GM21529 (cell line): Measurements from ENCODE around the gene DUOXA2.

Source experiments
- ATAC-seq: cut with Tn5 transposase; IDR thresholded peaks from one replicate; pipeline ENCODE4 v1.9.1; 2021; ENCODE audit not compliant: unreplicated experiment

DUOXA2 gene

DNA sequence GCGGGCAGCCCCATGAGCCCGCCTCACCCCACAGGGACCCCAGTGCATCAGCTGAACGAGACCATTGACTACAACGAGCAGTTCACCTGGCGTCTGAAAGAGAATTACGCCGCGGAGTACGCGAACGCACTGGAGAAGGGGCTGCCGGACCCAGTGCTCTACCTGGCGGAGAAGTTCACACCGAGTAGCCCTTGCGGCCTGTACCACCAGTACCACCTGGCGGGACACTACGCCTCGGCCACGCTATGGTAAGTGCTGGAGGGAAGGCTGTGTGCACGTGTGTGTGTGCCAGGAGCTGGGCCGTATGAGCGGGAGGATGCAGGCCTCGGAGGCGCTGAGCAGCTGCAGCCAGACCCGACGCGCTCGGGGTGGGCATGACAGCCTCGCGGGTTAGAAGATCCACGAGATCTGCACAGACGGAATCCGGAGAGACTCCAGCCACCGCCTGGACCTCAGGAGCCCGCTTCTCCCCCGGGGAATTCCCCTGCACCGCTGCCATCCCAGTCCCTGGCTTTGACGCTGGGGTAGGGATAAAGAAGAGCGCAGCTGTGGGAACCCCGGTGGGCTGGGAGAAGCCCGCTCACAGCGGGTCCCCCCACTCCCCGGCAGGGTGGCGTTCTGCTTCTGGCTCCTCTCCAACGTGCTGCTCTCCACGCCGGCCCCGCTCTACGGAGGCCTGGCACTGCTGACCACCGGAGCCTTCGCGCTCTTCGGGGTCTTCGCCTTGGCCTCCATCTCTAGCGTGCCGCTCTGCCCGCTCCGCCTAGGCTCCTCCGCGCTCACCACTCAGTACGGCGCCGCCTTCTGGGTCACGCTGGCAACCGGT lies 2.6 kb downstream of the DUOXA2 start:
- no peak for ATAC-seq

DNA sequence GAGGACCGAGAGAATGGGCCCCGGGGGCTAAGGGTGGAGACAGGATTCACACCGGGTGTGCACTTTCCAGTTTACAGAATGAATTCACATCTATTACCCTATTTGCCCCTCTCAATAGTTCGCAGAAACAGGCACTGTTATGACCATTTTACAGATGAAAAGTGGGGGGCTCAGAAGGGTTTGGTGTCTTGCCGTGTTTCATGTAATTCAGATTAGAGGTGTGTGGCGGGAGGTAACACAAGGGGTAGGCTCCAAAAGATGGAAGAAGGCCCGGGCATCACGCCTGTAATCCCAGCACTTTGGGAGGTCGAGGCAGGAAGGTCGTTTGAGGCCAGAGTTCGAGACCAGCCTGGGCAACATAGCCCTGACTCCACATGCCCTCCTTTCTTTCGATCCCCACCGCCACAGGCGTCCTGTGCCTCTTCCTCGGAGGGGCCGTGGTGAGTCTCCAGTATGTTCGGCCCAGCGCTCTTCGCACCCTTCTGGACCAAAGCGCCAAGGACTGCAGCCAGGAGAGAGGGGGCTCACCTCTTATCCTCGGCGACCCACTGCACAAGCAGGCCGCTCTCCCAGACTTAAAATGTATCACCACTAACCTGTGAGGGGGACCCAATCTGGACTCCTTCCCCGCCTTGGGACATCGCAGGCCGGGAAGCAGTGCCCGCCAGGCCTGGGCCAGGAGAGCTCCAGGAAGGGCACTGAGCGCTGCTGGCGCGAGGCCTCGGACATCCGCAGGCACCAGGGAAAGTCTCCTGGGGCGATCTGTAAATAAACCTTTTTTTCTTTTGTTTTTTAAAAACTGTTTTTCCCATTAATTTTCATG lies 3.4 kb downstream of the DUOXA2 start:
- ATAC-seq = no peak

DNA sequence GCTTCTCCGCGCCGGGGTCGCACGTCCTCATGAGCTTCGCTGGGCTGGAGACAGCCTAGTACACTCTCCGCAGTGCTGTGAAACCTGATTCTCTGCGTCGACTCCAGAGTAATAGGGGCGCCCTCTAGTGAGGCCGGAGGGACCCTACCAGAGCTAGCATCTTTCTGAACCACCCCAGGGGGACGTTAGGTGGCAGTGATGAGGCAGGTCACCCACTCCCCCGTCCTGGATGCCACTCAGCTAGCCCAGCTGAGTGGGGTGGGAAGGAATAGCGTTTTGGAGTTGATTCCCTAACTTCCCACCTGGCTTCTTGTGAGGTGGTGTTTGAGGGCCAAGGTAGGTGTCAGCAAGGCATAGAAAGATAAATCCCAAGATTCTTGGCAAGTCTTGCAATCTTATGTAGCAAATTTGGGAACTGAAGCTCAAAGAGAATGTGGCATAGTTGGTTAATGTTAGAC lies 4.0 kb downstream of the DUOXA2 start:
- peak; percentile 96 for ATAC-seq

DNA sequence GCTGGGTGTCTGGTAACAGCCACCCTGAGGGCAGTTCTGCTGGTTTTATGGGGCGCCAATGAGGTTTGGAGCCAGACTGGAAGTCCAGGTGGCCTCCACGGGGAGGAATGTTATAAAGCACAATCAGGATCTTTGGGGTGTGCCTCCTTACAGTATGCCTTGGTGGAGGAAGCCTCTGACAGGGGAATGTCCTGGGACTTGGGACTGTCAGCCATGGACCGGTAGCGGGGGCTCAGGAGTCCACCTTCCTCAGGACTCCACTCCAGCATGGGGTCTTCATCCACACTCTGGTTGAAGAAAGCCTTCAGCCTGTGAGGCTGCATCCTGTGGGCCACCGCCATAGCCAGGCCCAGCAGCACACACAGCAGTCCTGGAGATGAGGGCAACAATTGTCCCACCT lies 4.9 kb downstream of the DUOXA2 start:
- ATAC-seq = no peak

DNA sequence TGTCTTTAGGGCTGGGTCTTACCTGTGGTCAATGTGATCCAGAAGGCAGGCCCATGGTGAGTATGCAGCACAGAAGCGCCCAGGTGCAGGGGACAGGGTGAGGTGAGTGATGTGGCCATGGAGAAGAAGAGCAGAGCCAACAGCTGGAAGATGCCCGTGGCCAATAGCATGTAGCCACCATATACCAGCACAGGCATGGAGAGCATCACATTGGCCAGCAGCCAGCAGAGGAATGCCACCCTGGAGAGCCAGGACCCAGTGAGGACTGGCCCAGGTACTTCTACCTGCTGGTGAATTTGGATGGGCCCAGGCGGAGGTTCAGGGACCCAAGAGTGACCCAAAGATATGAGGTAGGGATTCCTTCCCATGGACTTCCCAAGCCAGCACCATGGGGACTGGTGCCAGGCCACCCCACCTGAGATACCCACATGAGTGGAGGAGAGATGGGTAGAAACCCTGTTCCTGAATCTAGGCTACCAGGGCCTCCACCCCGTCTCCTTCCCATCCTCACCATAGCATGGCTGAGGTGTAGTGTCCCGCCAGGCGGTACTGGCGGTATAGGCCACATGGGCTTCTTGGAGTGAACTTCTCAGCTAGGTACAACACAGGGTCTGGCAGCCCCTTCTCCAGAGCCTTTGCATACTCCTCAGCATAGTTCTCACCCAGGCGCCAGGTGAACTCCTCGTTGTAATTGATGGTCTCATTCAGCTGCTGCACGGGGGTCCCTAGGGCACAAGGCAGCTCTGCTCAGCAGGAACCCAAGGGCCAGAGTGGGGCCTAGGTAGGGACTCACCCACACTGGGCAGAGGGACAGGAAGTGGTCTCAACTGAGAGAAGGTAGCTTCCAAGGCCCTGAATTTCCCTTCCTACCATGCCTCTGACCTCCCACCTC lies 6.2 kb downstream of the DUOXA2 start:
- no peak for ATAC-seq

DNA sequence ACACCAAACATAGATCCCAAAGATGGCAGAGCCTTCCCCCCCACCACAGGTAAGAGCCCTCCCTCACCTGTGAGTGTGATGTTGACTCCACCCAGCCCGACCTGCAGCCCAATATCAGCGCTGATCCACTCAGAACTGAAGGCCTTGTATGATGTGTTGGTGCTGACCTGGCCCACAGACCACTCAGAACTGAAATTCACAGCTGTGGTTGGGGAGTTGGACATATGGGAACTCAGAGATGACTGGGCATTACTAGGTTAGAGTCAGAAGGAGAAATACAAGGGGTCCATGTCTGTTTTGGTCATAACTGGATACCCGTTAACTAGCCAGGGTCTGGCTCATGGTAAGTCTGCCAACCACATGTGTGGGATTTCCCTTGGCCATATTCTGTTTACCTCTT lies 6.9 kb downstream of the DUOXA2 start:
- no peak for ATAC-seq

DNA sequence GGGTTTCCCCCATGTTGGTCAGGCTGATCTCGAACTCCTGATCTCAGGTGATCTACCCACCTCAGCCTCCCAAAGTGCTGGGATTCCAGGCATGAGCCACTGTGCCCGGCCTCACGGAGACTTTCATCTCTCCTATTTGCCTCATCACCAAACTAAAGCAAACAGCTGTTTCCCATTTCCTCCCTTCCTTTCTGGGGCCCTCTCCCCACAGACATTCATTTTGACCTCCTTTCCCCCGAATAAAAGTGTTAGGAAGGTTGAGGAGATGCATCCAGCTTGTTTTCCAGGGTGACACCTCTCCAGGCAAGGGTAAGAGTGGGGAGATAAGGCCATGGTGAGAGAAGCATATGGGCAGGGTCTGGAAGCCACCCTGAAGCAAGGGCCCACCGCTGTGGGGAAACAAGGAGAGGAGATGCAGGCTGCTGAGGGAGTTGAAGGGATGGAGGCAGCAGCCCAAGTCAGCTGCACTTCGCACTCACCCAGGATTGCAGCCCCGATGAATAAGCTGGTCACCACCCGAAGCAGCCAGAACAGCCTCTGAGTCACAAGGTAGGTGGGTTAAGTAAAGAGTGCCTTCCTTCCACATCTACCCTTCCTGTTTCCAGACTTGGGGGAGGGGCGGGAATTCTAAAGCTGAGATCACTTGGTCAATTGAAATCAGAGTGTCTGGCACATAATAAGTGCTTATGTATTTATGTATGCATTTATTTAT lies 7.7 kb downstream of the DUOXA2 start:
- ATAC-seq = no peak

DNA sequence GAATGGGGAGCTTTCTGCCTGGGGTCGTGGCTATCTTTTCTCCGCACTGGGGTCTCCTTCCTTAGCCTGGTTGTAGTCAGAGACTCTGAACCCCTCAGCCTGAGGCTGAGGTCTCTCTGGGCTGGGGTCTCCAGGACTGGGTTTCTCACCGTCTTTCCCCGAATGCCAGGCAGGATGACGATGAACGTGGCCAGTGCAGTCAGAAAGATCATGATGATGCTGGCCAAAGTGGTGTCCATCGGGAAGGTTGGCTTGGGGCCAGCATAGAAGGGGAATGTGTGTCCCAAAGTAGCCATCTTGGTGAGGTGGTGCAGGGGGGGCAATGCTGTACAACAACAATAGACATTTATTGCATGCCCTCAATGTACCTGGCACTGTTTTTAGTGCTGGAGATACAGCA lies 8.6 kb downstream of the DUOXA2 start:
- no peak for ATAC-seq

DNA sequence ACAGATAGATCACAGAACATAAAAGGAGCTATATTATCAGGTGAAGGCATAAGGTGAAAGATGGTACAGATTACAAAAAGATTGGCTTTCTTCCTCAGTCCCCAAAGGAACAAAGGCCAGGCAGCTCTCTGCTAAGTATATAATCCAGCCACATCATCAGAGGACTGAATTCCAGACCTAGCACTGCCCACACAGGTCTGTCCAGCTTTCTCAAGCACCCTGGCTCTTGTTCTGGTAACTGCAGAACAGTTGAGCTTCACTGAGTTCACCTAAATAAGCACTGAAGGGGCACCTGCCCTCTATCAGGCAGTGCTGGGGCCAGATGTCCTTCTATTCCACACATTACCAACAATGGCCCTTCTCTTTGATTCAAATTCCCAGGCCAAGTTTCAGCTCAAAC lies 9.3 kb downstream of the DUOXA2 start:
- ATAC-seq = no peak

DNA sequence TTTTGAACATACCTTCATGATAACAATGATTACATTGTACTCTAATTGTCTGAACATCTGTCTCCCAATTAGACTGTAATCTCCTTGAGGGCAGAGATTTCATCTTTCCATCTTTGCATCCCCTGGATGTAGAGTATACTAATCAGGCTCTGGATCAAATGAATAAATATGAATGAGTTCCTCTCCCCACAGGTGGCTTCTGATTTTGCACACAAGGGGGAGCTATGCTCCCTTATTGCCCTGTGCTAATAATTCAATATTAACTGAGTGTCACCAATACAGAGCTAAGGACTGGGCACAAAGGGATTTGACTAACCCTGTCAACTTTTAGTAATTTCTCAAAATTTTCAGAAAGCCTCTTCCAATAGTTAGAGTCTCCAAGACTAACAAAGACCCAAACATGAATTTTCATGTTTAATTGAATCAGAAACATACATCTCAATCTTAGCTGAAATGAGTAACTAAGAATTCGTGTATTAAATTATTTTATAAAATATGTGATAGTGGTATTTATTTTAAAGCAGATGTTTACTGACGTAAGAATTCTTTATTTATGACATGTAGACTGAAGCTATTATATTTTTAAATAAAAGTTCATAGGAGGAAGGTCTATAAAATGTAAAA lies 12.5 kb downstream of the DUOXA2 start:
- no peak for ATAC-seq

DNA sequence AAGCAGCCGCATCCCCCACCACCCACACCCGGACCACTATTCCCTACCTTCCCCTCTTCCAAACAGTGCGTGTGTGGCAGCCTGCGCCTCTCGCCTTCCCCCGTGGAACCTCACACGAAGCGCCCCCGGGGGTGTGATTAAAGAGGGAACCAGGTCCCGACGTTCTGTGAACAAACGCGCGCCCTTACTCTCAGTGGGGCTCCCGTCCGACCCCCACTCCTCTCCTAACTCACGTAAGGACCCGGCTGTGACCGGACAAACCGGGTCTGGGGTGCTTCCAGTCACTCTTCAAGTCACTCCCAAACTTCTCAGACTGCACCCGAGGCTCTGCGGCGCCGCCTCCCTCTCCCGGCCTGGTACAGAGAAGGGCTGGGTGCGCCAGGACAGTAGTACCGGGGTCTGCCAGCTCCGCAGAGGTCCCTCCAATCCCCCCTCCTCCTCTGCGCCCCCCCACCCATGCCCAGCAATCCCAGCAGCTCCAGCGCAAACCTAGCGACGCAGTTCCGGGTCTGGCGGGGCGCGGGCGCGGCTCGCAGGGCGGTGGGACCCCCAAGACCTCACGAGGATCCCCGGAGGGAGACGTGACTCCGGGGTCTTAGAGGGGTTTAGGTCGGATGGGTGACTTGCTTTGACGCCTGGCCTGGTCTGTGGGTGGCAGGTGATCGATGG lies 15.0 kb downstream of the DUOXA2 start:
- no peak for ATAC-seq

DNA sequence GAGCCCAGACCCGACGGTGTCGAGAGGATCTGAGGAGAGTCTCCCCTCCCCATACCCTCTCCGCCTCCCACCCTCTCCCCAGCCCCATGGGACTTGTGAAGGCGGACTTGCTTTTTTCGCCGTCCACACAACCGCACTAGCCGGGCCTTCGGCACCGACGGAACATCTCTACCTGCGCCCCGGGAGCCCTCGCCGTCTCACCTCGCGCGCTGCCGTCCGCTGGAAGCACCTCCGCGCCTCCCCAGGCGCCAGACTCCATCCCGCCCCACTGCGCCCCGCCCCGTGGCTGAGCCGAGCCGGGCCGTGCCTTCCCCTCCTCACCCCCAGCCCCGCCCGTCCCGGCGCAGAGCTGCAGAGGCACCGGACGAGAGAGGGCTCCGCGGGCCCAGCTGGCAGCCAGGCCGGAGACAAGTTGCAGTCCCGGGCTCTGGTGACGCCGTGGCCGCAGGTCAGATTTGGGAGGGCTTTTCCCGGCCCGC lies 15.6 kb downstream of the DUOXA2 start, which contains the start of the genes DUOX1 and DUOXA1:
Gene DUOX1 (plus strand): TSS at position 344 of the 479 bp plus-strand sequence. CDS start 1,973 bp downstream, outside the sequence.
Gene DUOXA1 (minus strand): TSS at position 229 of the 479 bp plus-strand sequence. CDS start 6,865 bp downstream, outside the sequence.
- no peak for ATAC-seq

DNA sequence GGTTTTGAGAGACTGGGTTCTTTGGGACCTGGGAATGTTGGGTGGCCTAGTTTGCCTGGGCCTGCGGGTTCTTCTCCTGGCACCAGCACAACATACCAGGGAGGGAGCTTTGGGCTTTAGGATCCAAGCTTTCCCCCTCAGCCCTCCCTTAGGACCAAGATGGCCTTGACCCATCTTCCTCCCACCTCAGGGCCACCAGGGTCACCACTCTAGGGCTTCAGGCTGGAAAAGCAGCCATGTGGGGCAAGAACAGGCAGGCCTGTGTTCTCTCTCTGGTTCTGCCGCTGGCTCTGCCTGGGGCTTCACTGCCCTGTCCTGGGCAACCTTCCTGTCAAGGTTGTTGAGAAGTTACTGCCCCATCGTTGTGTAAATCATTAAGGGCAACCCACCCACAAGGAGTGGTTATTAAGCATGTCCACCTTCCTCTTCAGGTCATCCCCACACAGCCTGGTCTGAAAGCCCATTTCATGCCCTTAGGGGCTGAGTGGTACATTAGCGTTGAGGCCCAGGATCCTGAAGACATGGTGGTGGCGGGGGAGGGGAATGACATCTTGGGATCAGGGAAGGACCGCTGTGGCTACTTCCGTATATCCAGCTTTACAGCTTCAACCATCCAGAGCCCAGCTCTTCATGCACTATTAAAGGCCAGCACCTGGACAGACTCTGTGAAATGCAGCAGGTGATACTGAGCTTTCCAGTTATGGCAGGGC lies 16.3 kb downstream of the DUOXA2 start:
- ATAC-seq = no peak

DNA sequence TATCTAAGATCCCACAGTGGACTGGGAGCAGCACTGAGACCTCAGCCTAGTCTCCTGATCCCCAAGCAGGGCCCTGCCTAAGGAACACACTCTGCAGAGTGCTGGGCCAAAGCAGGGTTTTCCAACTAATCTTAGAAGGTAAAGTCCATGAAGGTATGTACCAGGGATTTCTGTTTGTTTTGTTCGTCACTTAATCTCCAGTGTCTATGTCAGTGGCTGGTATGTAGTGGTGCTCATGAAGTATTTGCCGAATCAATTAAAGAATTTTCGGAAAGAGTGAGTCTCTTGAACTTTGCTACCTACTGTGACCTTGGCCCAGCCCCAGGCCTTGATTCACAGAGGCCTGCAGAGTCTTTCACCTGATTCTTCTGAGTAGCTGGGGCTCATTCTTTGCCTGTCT lies 17.4 kb downstream of the DUOXA2 start:
- no peak for ATAC-seq

DNA sequence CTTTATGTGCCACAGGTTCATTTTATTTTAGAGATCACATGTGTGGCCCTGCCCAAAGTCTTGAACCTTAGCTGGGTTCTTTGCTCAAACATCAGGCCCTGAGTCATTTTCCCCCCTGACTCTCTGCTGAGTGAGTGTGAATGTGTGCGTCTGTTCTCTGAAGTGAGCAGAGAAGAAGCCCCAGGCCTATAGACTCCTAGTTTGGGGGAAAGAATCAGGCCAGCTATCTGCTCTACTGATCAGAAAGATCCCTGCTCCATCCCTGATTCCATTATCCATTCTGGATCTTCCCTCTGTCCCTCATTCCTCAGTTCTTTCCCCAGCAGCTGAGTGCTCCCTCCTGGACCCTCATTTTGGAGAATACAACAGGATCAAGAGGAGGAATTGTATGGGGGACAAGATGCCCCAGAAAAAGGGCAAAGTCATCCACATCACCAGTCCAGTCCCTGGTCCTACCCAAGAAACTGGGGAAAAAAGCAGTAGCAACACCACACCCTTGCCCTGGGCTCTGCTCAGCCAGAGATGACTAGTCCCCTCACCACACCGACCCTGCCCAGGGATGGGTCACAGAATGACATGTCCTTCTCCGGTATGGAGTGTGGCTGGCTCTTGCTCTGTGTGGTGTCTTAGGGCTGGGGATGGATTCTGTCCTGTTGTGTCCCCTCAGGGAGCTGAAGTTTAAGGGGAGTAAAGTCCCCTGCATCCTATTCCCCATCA lies 18.9 kb downstream of the DUOXA2 start:
- no peak for ATAC-seq

DNA sequence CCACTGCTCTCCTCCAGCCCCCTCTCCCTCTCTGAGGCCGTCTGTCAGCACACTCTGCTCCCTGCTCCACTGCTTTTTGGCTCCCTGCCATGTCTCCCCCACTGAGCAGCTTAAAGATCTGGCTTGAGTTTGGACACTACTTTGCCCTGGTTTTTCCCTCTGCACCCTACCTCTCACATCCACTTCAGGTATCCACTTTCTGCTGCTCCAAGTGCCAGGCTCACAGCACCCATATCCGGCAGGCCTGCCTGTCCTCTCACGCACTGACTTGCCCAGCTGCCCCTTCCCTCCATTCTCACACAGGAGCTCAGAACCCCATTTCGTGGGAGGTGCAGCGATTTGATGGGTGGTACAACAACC lies 19.4 kb downstream of the DUOXA2 start:
- ATAC-seq = no peak

DNA sequence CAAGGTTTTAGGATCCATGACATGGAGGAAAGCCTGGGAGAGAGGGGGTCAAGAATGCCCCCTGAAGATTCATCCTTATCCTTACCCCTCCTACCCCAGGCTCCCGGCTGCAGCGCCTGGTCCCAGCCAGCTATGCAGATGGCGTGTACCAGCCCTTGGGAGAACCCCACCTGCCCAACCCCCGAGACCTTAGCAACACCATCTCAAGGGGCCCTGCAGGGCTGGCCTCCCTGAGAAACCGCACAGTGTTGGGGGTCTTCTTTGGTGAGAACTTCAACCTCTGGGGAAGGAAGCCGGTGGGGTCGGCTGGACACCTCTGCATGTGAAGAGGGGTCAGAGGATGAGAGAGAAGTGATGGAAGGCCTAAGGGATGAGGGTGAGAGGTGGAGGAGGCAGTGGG lies 19.9 kb downstream of the DUOXA2 start:
- no peak for ATAC-seq
